ENCODE data around the gene GH1. TPM values are rescaled to one million over a fixed set of nuclear protein-coding genes. Genes with fewer than 3 reads are reported as not detected.

GH1 gene
- total RNA-seq, 1 donor from 2014 or later, result not detected

DNA sequence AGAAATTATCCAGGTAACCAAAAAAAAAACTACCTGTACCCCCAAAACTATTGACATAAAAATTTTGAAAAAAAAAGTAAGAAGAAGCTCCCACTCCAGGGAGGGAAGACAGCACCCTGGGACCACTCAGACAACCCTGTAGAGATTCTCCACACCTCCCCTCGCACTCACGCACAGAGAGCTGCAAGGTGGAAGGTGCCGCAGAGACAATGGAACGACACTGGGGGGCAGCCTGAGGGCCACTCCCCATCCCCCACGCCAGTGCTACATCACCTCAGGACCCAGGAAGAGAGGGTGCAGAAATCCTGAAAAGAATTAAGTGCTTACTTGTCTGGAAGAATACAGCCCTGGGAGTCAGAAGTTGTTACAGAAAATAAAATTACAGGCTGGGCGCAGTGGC lies 18.7 kb upstream of the GH1 start:
- H3K9me3 Mint-ChIP-seq, result no peaks in the 10 kb centered on the region
- H3K27ac Mint-ChIP-seq, result no peak overlapping the region
- H3K36me3 Mint-ChIP-seq, result no peaks in the 10 kb centered on the region
- peaks cover 2% of the 10 kb centered on the region for H3K27me3 Mint-ChIP-seq (ENCODE audit: low read depth)
- no peaks in the 10 kb centered on the region for H3K4me1 Mint-ChIP-seq
- no peak overlapping the region for H3K4me3 Mint-ChIP-seq
- no peak for TF ChIP-seq CTCF (IDR thresholded peaks at IDR 0.05; ENCODE audit: unreplicated experiment)
- no peak for DNase-seq (ENCODE audit: low spot score in 2 of 2, unreplicated experiment in 2 of 2)

GRCh38 chr17:63934183-63935112 lies 15.8 kb upstream of the GH1 start:
- no peak for TF ChIP-seq CTCF (IDR thresholded peaks at IDR 0.05; ENCODE audit: unreplicated experiment)
- Mint-ChIP-seq H3K27me3 (ENCODE audit: low read depth) (peaks cover 2% of the 10 kb centered on the region), H3K27ac (no peak overlapping the region), H3K4me3 (no peak overlapping the region), H3K4me1 (no peaks in the 10 kb centered on the region), H3K36me3 (no peaks in the 10 kb centered on the region), H3K9me3 (no peaks in the 10 kb centered on the region)
- DNase-seq (ENCODE audit: low spot score in 2 of 2, unreplicated experiment in 2 of 2), result no peak

GRCh38 chr17:63933598-63933997 lies 15.0 kb upstream of the GH1 start:
- H3K36me3 Mint-ChIP-seq, result no peaks in the 10 kb centered on the region
- no peak overlapping the region for H3K4me3 Mint-ChIP-seq
- H3K9me3 Mint-ChIP-seq, result no peaks in the 10 kb centered on the region
- DNase-seq (ENCODE audit: low spot score in 2 of 2, unreplicated experiment in 2 of 2), result no peak
- peaks cover 2% of the 10 kb centered on the region for H3K27me3 Mint-ChIP-seq (ENCODE audit: low read depth)
- H3K4me1 Mint-ChIP-seq, result no peaks in the 10 kb centered on the region
- no peak for TF ChIP-seq CTCF (IDR thresholded peaks at IDR 0.05; ENCODE audit: unreplicated experiment)
- H3K27ac Mint-ChIP-seq, result no peak overlapping the region

- no peak overlapping the region for H3K27ac Mint-ChIP-seq
- no peak overlapping the region for H3K4me3 Mint-ChIP-seq
- H3K9me3 Mint-ChIP-seq, result no peaks in the 10 kb centered on the region
- peaks cover 2% of the 10 kb centered on the region for H3K27me3 Mint-ChIP-seq (ENCODE audit: low read depth)
- H3K4me1 Mint-ChIP-seq, result no peaks in the 10 kb centered on the region
- DNase-seq (ENCODE audit: low spot score in 2 of 2, unreplicated experiment in 2 of 2), result no peak
- no peaks in the 10 kb centered on the region for H3K36me3 Mint-ChIP-seq
- TF ChIP-seq CTCF (IDR thresholded peaks at IDR 0.05; ENCODE audit: unreplicated experiment), result no peak
Measured at GRCh38 chr17:63932721-63933120, 14.1 kb upstream of the GH1 start.

DNA sequence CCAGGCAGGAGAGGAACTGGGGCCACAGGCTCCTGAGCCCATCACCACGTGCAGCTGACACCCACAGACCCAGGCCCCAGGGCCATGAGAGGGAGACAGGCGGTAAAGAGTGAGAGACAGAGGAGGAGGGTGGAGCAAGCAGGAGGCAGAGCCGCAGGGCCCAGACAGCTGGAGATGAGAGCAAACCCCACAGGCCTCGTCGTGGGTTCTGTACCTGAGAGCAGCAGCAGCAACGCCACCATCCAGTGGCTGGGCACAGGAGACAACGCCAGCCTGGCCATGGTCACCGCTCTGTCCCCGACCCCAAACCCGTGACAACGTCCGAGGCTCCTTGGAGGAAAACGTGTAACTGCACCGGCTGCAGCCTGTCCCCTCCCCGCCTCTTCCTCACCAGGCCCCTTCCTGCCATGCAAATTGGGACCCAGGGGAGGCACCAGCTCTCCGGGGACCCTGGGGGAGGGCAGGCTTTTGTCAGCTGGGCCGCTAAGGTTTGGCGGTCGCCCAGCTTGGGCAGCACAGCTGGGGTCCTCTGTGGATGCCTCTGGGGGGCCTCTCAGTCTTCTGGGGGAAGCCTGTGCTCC lies 13.4 kb upstream of the GH1 start, which contains the start of gene CD79B:
TSS of gene CD79B (minus strand) at position 351 of the 581 bp plus-strand sequence. CDS start at position 281, 70 bp downstream.
- no peaks in the 10 kb centered on the region for H3K36me3 Mint-ChIP-seq
- no peak within 1 kb of the TSS for H3K27ac Mint-ChIP-seq
- peaks cover 2% of the 10 kb centered on the region for H3K27me3 Mint-ChIP-seq (ENCODE audit: low read depth)
- no peak within 1 kb of the TSS for H3K4me3 Mint-ChIP-seq
- TF ChIP-seq CTCF (IDR thresholded peaks at IDR 0.05; ENCODE audit: unreplicated experiment), result no peak
- no peaks in the 10 kb centered on the region for H3K4me1 Mint-ChIP-seq
- no peaks in the 10 kb centered on the region for H3K9me3 Mint-ChIP-seq
- DNase-seq (ENCODE audit: low spot score in 2 of 2, unreplicated experiment in 2 of 2), result no peak
